ENCODE data around the gene INTS7.
A peak's percentile ranks its signal among the peaks of the same experiment; 100 is the strongest.
"Not testable (repeated sequence)": the region's sequence is repeated elsewhere in the genome, so short reads cannot be mapped to it uniquely, and the experiment has no call there.

The INTS7 gene

GRCh38 chr1:212035835-212036605 is 663 bp upstream of the INTS7 start:
- no peak for DNase-seq

GRCh38 chr1:212034516-212035122 is 738 bp downstream of the INTS7 start:
- DNase-seq: no peak

- no peak for DNase-seq
These were observed 4.3 kb downstream of the INTS7 start for GRCh38 chr1:212030936-212031528.

DNA sequence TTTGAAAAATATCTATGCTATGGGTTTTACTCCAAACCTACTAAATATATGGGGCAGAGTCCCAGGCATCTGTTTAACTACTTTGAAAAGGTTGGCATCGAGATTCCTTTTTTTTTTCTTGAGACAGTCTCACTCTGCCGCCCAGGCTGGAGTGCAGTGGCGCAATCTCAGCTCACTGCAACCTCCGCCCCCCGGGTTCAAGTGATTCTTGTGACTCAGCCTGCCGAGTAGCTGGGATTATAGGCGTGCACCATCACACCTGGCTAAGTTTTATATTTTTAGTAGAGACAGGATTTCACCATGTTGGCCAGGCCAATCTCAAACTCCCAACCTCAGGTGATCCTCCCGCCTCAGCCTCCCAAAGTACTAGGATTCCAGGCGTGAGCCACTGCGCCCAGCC is 7.6 kb downstream of the INTS7 start:
- DNase-seq: not testable (repeated sequence)

DNA sequence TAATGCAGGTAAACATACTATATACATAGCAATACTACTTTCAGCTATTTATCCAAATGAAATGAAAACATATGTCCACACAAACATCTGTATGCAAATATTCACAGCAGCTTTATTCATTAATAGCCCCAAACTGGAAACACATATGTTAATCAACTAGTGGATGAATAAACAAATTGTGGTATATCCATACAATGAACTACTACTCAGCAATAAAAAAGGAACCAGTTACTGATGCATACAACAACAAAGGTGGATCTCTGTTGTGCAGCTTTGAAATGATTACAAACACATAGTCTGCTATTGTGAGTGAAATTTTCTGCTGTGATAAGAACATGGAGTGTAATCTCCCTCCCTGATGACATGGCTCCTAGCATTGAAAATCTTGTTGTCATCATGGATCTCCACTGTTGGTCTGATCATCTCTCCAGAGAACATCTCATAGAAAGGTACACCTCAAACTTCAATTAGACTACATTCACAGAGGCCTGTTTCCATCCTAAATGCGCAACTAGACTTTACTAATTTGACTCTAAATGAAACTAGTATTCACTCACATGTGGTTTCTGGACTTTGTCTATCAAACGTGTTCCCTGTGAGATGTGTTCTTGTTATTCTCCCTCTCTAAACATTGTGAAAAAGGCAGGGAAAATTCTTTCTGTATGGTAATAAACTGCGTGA is 10.7 kb downstream of the INTS7 start:
- no peak for DNase-seq

DNA sequence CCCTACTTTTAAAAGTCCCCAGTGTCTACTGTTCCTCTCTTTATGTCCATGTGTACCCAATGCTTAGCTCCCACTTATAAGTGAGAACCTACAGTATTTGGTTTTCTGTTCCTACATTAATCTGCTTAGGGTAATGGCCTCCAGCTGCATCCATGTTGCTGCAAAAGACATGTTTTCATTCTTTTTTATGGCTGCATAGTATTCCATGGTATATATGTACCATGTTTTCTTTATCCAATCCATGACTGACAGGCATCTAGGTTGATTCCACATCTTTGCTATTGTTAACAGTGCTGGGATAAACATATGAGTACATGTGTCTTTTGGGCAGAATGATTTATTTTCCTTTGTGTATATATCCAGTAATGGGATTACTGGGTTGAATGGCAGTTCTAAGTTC is 12.4 kb downstream of the INTS7 start:
- DNase-seq: not testable (repeated sequence)

DNA sequence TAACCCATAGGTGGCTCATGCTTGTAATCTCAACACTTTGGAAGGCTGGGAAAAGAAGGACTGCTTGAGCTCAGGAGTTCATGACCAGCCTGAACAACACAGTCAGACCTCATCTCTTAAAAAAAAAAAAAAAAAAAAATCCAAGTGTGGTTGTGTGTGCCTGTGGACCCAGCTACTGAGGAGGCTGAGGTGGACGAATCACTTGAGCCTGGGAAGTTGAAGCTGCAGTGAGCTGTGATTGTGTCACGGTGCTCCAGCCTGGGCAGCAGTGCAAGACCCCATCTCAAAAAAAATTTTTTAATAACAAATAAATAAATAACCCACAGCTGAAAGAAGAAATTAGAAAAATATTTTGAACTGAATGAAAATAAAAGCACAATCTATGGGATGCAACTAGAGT is 13.8 kb downstream of the INTS7 start:
- DNase-seq: no peak

- DNase-seq: no peak
These were observed 14.4 kb downstream of the INTS7 start for GRCh38 chr1:212020975-212021374.

- DNase-seq: no peak
These were observed 21.7 kb downstream of the INTS7 start for GRCh38 chr1:212013672-212014071.

- peak; percentile 55 for DNase-seq
These were observed 23.2 kb downstream of the INTS7 start for GRCh38 chr1:212012034-212012740.

- DNase-seq: no peak
These were observed 25.4 kb downstream of the INTS7 start for GRCh38 chr1:212010004-212010403.

DNA sequence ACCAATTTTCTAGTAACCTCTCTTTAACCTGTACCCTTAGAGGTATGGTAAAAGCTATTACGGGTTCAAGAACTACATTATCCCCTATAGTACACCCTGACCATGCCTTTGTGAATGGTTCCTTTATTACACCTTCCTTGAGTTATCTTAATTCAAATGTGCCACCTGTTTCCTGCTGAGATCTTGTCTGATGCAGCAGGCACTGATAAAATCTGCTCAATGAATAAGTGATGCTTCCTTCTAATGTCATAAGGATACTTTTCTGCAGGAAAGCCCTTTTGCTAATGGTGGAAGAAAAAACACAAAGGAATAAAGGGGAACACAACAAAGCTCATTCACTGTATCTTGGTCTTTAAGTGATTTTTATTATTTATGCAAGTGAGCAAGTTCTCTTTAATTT is 25.8 kb downstream of the INTS7 start:
- no peak for DNase-seq

- DNase-seq: no peak
These were observed 27.5 kb downstream of the INTS7 start for GRCh38 chr1:212007886-212008285.

DNA sequence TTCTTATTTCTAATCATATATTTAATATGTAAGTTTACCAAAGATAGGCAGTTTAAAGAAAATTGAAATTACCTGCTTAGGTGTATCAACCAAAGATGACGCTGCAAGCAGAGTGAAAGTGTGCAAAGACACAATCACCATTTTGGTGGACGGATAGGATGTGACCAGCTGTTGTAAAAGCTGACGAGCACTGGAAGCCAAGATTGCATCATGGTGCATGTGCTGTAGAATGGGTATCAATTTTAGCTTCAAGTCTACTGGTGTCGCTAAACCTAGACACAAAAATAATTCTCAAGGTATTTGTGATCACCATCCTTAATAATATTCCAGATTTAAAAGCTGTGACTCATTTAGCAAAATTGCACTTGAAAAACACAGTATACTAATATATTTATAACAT is 28.2 kb downstream of the INTS7 start:
- no peak for DNase-seq

DNA sequence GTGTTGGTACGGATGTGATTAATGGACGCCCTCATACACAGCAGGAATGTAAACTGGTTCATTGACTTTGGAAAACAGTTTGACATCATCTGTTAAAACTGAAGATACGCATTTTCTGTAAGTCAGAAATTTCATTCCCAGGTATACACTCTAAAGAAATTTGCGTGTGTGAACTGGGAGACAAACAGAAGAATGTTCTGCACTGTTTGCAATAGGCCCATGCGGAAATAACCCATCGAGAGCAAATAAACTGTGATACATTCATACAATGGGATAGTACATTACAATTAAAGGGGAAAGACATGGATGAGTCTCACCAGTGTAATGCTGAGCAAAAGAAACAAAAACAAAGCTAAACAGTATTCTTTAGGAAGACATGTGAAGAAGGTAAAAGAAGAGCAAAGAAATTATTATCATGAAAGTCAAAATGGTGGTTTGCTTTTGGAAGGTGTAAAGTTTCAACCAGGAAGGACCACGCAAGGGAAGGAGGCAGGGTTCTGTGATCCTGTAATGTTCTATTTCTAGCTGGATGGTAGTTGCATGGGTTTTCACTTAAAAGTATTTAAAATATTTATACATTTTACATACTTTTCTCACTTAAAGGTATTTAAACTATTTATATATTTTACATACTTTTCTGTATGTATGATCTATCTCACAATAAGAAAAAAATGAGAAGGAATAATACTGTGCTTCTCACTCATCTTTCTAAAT is 30.3 kb downstream of the INTS7 start:
- DNase-seq: no peak

- no peak for DNase-seq
These were observed 32.8 kb downstream of the INTS7 start for GRCh38 chr1:212002536-212002935.

- DNase-seq: not testable (repeated sequence)
These were observed 37.9 kb downstream of the INTS7 start for GRCh38 chr1:211997426-211997825.

GRCh38 chr1:211991695-211992094 is 43.7 kb downstream of the INTS7 start:
- DNase-seq: no peak

DNA sequence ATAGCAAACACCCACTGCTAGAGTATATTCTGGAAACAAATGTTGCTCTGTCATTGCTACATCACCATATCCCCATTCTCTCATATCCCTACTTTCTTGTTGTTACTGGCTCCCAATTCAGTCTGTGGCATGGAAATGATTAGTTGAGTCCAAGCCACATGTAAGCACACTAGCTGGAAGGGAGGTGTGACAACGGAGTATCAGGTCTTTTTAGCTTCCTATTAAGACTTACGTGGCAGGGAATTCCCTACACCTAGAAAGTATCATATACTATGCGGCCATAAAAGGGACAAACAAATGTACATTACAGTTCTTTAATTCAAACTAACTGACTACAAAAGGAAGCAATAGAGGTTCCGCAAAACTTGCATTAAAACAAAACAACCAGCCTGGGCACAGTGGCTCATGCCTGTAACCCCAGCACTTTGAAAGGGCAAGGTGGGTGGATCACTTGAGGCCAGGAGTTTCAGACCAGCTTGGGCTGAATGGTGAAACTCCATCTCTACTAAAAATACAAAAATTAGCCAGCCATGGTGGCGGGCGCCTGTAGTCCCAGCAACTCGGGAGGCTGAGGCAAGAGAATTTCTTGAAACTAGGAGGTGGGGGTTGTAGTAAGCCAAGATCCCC is 48.6 kb downstream of the INTS7 start:
- DNase-seq: no peak

GRCh38 chr1:211985556-211986264 is 49.6 kb downstream of the INTS7 start:
- DNase-seq: no peak

DNA sequence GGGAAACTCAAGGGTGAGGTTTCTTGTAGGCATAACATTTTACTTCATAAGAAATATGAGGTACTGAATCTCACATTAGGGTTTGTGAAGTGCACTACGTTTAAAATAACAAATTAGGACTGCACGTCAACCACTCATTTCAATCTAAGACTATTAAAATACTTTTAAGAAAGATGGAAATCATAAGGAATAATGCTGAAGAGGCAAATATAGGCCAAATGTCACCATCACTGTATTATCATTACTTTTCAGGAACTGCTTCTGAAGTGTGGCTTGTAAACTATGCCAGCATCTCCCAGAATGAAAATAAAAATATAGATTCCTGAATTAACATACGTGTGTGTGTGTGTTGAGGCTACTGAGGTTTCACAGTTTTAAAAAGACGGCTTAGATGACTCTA is 56.8 kb downstream of the INTS7 start:
- no peak for DNase-seq
